Neutrophil (primary cell): ENCODE measurements around the gene STAT3.
"Not testable (repeated sequence)": the region's sequence is repeated elsewhere in the genome, so short reads cannot be mapped to it uniquely, and the experiment has no call there.

Experiments
- H3K27ac ChIP-seq: fragments of 200-600 bp; sonication (generic); 2 replicates; pipeline ENCODE4 v1.5.1; 2016; ENCODE audit warnings: mild to moderate bottlenecking, moderate library complexity
- H3K27me3 ChIP-seq: fragments of 200-600 bp; sonication (generic); 2 replicates; pipeline ENCODE4 v1.6.0; 2016; ENCODE audit warnings: mild to moderate bottlenecking
- H3K36me3 ChIP-seq: fragments of 200-600 bp; sonication (generic); 2 replicates; pipeline ENCODE4 v1.5.1; 2017
- H3K4me1 ChIP-seq, 2 experiments: fragments of 200-600 bp in 1 of 2; sonication (generic) in 1 of 2; 1 replicate in 1 of 2; 2 replicates in 1 of 2; pipeline versions ENCODE4 v1.5.1 to v1.6.1; 2013 to 2016; ENCODE audit warnings: low read depth in 1 of 2, low read length in 1 of 2, mild to moderate bottlenecking in 1 of 2, moderate library complexity in 1 of 2; ENCODE audit not compliant: control insufficient read depth in 1 of 2, insufficient read depth in 1 of 2
- H3K4me3 ChIP-seq, 2 experiments: fragments of 200-600 bp in 1 of 2; sonication (generic) in 1 of 2; 1 replicate in 1 of 2; 2 replicates in 1 of 2; pipeline ENCODE4 v1.5.1; 2013 to 2016; ENCODE audit warnings: low read depth in 1 of 2, low read length in 1 of 2, mild to moderate bottlenecking in 1 of 2, moderate library complexity in 1 of 2
- H3K9me3 ChIP-seq: fragments of 200-600 bp; sonication (generic); 2 replicates; pipeline ENCODE4 v1.5.1; 2016
- TF ChIP-seq, protein P1 (sequence below): fragments of 200-600 bp; sonication (generic); IDR thresholded peaks from 2 replicates; pipeline ENCODE4 v1.5.1; 2016; ENCODE audit warnings: antibody characterized with exemption

Gene STAT3

GRCh38 chr17:42402117-42402516 lies 13.9 kb upstream of the STAT3 start:
- Histone ChIP-seq H3K9me3 (no peaks in the 10 kb centered on the region), H3K4me1 (peaks cover 12 to 14% of the 10 kb centered on the region in 2 experiments), H3K27me3 (no peaks in the 10 kb centered on the region), H3K27ac (no peak overlapping the region), H3K4me3 (no peak overlapping the region), H3K36me3 (no peaks in the 10 kb centered on the region)
- TF ChIP-seq, protein P1, sequence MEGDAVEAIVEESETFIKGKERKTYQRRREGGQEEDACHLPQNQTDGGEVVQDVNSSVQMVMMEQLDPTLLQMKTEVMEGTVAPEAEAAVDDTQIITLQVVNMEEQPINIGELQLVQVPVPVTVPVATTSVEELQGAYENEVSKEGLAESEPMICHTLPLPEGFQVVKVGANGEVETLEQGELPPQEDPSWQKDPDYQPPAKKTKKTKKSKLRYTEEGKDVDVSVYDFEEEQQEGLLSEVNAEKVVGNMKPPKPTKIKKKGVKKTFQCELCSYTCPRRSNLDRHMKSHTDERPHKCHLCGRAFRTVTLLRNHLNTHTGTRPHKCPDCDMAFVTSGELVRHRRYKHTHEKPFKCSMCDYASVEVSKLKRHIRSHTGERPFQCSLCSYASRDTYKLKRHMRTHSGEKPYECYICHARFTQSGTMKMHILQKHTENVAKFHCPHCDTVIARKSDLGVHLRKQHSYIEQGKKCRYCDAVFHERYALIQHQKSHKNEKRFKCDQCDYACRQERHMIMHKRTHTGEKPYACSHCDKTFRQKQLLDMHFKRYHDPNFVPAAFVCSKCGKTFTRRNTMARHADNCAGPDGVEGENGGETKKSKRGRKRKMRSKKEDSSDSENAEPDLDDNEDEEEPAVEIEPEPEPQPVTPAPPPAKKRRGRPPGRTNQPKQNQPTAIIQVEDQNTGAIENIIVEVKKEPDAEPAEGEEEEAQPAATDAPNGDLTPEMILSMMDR = no peak

- not testable (repeated sequence) for H3K27ac ChIP-seq, H3K4me3 ChIP-seq, H3K9me3 ChIP-seq, H3K4me1 ChIP-seq, H3K27me3 ChIP-seq, H3K36me3 ChIP-seq
Measured at GRCh38 chr17:42400844-42401375, 12.7 kb upstream of the STAT3 start.

DNA sequence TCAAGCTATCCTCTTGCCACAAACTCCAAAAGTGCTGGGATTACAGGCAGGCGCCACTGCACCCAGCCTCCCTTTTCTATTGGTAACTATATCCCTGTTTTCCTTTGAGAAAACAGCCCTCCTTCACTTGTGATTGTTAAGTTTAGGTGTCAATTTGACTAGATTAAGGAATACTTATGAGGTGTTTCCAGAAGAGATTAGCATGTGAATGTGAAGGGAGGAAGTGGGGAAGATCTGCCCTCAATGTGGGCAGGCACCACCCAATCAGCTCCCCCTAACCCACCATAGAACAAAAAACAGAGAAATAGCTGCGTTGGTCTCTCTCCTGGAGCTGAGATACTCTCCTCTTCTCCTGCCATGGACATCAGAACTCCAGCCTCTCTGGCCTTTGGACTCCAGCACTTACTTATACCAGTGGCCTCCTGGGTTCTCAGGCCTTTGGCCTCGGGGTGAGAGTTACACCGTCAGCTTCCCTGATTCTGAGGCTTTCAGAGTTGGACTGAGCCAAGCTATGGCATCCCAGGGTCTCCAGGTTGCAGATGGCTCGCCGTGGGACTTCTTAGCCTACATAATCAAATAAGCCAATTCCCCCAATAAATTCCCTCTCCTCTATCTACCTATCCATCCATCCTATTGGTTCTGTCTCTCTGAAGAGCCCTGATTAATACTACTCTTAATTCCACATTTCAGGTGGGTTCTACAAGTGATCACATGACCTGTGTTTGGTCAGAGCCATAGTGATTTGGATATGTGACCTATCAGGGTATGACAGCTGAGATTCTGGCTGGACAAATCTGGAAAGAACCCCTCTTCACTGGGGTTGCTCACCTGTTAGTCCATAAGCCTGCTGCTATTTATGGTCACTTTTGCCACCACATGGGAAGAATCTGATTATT lies 12.0 kb upstream of the STAT3 start:
- no peaks in the 10 kb centered on the region for H3K9me3 ChIP-seq
- H3K27me3 ChIP-seq = no peaks in the 10 kb centered on the region
- TF ChIP-seq, protein P1 = no peak
- H3K36me3 ChIP-seq = no peaks in the 10 kb centered on the region
- no peak overlapping the region for H3K4me3 ChIP-seq
- peaks cover 7 to 12% of the 10 kb centered on the region in 2 experiments for H3K4me1 ChIP-seq
- no peak overlapping the region for H3K27ac ChIP-seq

GRCh38 chr17:42399121-42399520 lies 10.9 kb upstream of the STAT3 start:
- Histone ChIP-seq H3K4me3 (no peak overlapping the region), H3K27me3 (no peaks in the 10 kb centered on the region), H3K27ac (no peak overlapping the region), H3K36me3 (no peaks in the 10 kb centered on the region), H3K4me1 (peaks cover 7 to 12% of the 10 kb centered on the region in 2 experiments), H3K9me3 (no peaks in the 10 kb centered on the region)
- TF ChIP-seq, protein P1 = no peak

- H3K4me3 ChIP-seq, H3K9me3 ChIP-seq, H3K27me3 ChIP-seq, H3K27ac ChIP-seq, H3K36me3 ChIP-seq: not testable (repeated sequence)
- H3K4me1 ChIP-seq = peaks cover 20 to 27% of the 10 kb centered on the region in 2 experiments
Measured at GRCh38 chr17:42395601-42396000, 7.4 kb upstream of the STAT3 start.

- no peak overlapping the region for H3K27ac ChIP-seq
- H3K9me3 ChIP-seq = no peaks in the 10 kb centered on the region
- TF ChIP-seq, protein P1 = no peak
- H3K4me1 ChIP-seq = peaks cover 28 to 34% of the 10 kb centered on the region in 2 experiments
- H3K27me3 ChIP-seq = no peaks in the 10 kb centered on the region
- no peaks in the 10 kb centered on the region for H3K36me3 ChIP-seq
- no peak overlapping the region for H3K4me3 ChIP-seq
Measured at GRCh38 chr17:42394838-42395237, 6.6 kb upstream of the STAT3 start.
